Measurements from ENCODE around the gene PDZD8.

DNA sequence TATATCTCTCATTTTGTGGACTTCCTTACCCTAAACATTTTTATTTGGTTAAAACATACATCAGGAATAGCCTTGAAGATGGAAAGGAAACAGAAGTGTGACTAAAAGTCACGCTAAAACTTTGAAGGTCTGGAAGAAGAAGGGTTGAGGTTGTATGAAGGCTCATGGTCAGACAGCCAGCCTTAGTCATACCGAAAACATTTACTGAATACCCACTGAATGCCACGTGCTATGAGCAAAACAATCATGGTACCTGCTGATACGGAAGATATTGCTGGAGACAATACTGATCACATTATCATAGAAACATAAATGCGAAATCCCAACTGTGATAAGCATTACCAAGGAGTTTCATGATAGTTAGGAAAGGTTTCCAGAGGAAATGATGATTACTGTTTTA is 64.0 kb downstream of the PDZD8 start:
- TF ChIP-seq, protein P1, sequence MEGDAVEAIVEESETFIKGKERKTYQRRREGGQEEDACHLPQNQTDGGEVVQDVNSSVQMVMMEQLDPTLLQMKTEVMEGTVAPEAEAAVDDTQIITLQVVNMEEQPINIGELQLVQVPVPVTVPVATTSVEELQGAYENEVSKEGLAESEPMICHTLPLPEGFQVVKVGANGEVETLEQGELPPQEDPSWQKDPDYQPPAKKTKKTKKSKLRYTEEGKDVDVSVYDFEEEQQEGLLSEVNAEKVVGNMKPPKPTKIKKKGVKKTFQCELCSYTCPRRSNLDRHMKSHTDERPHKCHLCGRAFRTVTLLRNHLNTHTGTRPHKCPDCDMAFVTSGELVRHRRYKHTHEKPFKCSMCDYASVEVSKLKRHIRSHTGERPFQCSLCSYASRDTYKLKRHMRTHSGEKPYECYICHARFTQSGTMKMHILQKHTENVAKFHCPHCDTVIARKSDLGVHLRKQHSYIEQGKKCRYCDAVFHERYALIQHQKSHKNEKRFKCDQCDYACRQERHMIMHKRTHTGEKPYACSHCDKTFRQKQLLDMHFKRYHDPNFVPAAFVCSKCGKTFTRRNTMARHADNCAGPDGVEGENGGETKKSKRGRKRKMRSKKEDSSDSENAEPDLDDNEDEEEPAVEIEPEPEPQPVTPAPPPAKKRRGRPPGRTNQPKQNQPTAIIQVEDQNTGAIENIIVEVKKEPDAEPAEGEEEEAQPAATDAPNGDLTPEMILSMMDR (IDR thresholded peaks at IDR 0.05; ENCODE audit: low read depth, low read length) = no peak
- TF ChIP-seq EZH2phosphoT487 (IDR thresholded peaks at IDR 0.05; ENCODE audit: low read depth) = no peak
